Measurements from ENCODE around the gene CASP7.
"Not testable (repeated sequence)": the region's sequence is repeated elsewhere in the genome, so short reads cannot be mapped to it uniquely, and the experiment has no call there.

Gene CASP7

GRCh38 chr10:113753020-113753692, 73.4 kb downstream of the CASP7 start:
- H3K27me3 ChIP-seq (ENCODE audit: control insufficient read depth, insufficient read depth, low read length): no peaks in the 10 kb centered on the region
- H3K27ac ChIP-seq (ENCODE audit: low read length): no peak overlapping the region
- no peaks in the 10 kb centered on the region for H3K36me3 ChIP-seq (ENCODE audit: control insufficient read depth, insufficient read depth, low read length)
- H3K9me3 ChIP-seq (ENCODE audit: control insufficient read depth, insufficient read depth, low read length): no peaks in the 10 kb centered on the region
- WGBS (ENCODE audit: insufficient coverage, insufficient read length): no CpG with 5 or more reads among the region's 9 CpGs
- H3K4me1 ChIP-seq (ENCODE audit: control insufficient read depth, insufficient read depth, low read length): no peaks in the 10 kb centered on the region
- no peak overlapping the region for H3K4me3 ChIP-seq (ENCODE audit: low read length)
- DNase-seq (ENCODE audit: low read depth, low spot score): no peak

GRCh38 chr10:113754125-113754524, 74.4 kb downstream of the CASP7 start:
- DNase-seq (ENCODE audit: low read depth, low spot score): no peak
- H3K4me3 ChIP-seq (ENCODE audit: low read length): no peak overlapping the region
- no CpG with 5 or more reads among the region's 3 CpGs for WGBS (ENCODE audit: insufficient coverage, insufficient read length)
- H3K9me3 ChIP-seq (ENCODE audit: control insufficient read depth, insufficient read depth, low read length): no peaks in the 10 kb centered on the region
- H3K4me1 ChIP-seq (ENCODE audit: control insufficient read depth, insufficient read depth, low read length): no peaks in the 10 kb centered on the region
- H3K36me3 ChIP-seq (ENCODE audit: control insufficient read depth, insufficient read depth, low read length): no peaks in the 10 kb centered on the region
- H3K27ac ChIP-seq (ENCODE audit: low read length): no peak overlapping the region
- no peaks in the 10 kb centered on the region for H3K27me3 ChIP-seq (ENCODE audit: control insufficient read depth, insufficient read depth, low read length)

- no peak for DNase-seq (ENCODE audit: low read depth, low spot score)
- no peaks in the 10 kb centered on the region for H3K9me3 ChIP-seq (ENCODE audit: control insufficient read depth, insufficient read depth, low read length)
- no peak overlapping the region for H3K4me3 ChIP-seq (ENCODE audit: low read length)
- no peaks in the 10 kb centered on the region for H3K27me3 ChIP-seq (ENCODE audit: control insufficient read depth, insufficient read depth, low read length)
- no peaks in the 10 kb centered on the region for H3K4me1 ChIP-seq (ENCODE audit: control insufficient read depth, insufficient read depth, low read length)
- WGBS (ENCODE audit: insufficient coverage, insufficient read length): no CpG with 5 or more reads among the region's 9 CpGs
- no peaks in the 10 kb centered on the region for H3K36me3 ChIP-seq (ENCODE audit: control insufficient read depth, insufficient read depth, low read length)
- no peak overlapping the region for H3K27ac ChIP-seq (ENCODE audit: low read length)
Measured at GRCh38 chr10:113754768-113755167, 75.1 kb downstream of the CASP7 start.

GRCh38 chr10:113756940-113757543, 77.3 kb downstream of the CASP7 start:
- Histone ChIP-seq H3K27ac (ENCODE audit: low read length) (no peak overlapping the region), H3K9me3 (ENCODE audit: control insufficient read depth, insufficient read depth, low read length) (no peaks in the 10 kb centered on the region), H3K4me3 (ENCODE audit: low read length) (no peak overlapping the region), H3K36me3 (ENCODE audit: control insufficient read depth, insufficient read depth, low read length) (no peaks in the 10 kb centered on the region), H3K27me3 (ENCODE audit: control insufficient read depth, insufficient read depth, low read length) (no peaks in the 10 kb centered on the region), H3K4me1 (ENCODE audit: control insufficient read depth, insufficient read depth, low read length) (no peaks in the 10 kb centered on the region)
- no peak for DNase-seq (ENCODE audit: low read depth, low spot score)
- no CpG with 5 or more reads among the region's 12 CpGs for WGBS (ENCODE audit: insufficient coverage, insufficient read length)

- Histone ChIP-seq H3K36me3 (ENCODE audit: control insufficient read depth, insufficient read depth, low read length) (no peaks in the 10 kb centered on the region), H3K9me3 (ENCODE audit: control insufficient read depth, insufficient read depth, low read length) (no peaks in the 10 kb centered on the region), H3K4me3 (ENCODE audit: low read length) (no peak overlapping the region), H3K4me1 (ENCODE audit: control insufficient read depth, insufficient read depth, low read length) (no peaks in the 10 kb centered on the region), H3K27me3 (ENCODE audit: control insufficient read depth, insufficient read depth, low read length) (no peaks in the 10 kb centered on the region), H3K27ac (ENCODE audit: low read length) (no peak overlapping the region)
- WGBS (ENCODE audit: insufficient coverage, insufficient read length): no CpG with 5 or more reads among the region's 1 CpG
- no peak for DNase-seq (ENCODE audit: low read depth, low spot score)
Measured at GRCh38 chr10:113762083-113762482, 82.4 kb downstream of the CASP7 start.

- Histone ChIP-seq H3K27ac (ENCODE audit: low read length) (no peak overlapping the region), H3K4me1 (ENCODE audit: control insufficient read depth, insufficient read depth, low read length) (no peaks in the 10 kb centered on the region), H3K9me3 (ENCODE audit: control insufficient read depth, insufficient read depth, low read length) (no peaks in the 10 kb centered on the region), H3K4me3 (ENCODE audit: low read length) (no peak overlapping the region), H3K27me3 (ENCODE audit: control insufficient read depth, insufficient read depth, low read length) (no peaks in the 10 kb centered on the region), H3K36me3 (ENCODE audit: control insufficient read depth, insufficient read depth, low read length) (no peaks in the 10 kb centered on the region)
- no peak for DNase-seq (ENCODE audit: low read depth, low spot score)
- WGBS (ENCODE audit: insufficient coverage, insufficient read length): no CpG with 5 or more reads among the region's 1 CpG
Measured at GRCh38 chr10:113764582-113764981, 84.9 kb downstream of the CASP7 start.

GRCh38 chr10:113765910-113766309, 86.2 kb downstream of the CASP7 start:
- no peak for DNase-seq (ENCODE audit: low read depth, low spot score)
- no peak overlapping the region for H3K4me3 ChIP-seq (ENCODE audit: low read length)
- no peaks in the 10 kb centered on the region for H3K36me3 ChIP-seq (ENCODE audit: control insufficient read depth, insufficient read depth, low read length)
- no peaks in the 10 kb centered on the region for H3K4me1 ChIP-seq (ENCODE audit: control insufficient read depth, insufficient read depth, low read length)
- H3K9me3 ChIP-seq (ENCODE audit: control insufficient read depth, insufficient read depth, low read length): no peaks in the 10 kb centered on the region
- WGBS (ENCODE audit: insufficient coverage, insufficient read length): no CpG with 5 or more reads among the region's 3 CpGs
- no peaks in the 10 kb centered on the region; the same call in 1 of the 2 replicates for H3K27me3 ChIP-seq (ENCODE audit: control insufficient read depth, insufficient read depth, low read length)
- H3K27ac ChIP-seq (ENCODE audit: low read length): no peak overlapping the region

- no peak overlapping the region for H3K27ac ChIP-seq (ENCODE audit: low read length)
- H3K4me3 ChIP-seq (ENCODE audit: low read length): no peak overlapping the region
- no peaks in the 10 kb centered on the region for H3K36me3 ChIP-seq (ENCODE audit: control insufficient read depth, insufficient read depth, low read length)
- H3K27me3 ChIP-seq (ENCODE audit: control insufficient read depth, insufficient read depth, low read length): no peaks in the 10 kb centered on the region; the same call in 1 of the 2 replicates
- no peaks in the 10 kb centered on the region for H3K9me3 ChIP-seq (ENCODE audit: control insufficient read depth, insufficient read depth, low read length)
- WGBS (ENCODE audit: insufficient coverage, insufficient read length): 100% methylated on average over 1 of the region's 2 CpGs
- DNase-seq (ENCODE audit: low read depth, low spot score): no peak
- no peaks in the 10 kb centered on the region for H3K4me1 ChIP-seq (ENCODE audit: control insufficient read depth, insufficient read depth, low read length)
Measured at GRCh38 chr10:113767222-113767621, 87.5 kb downstream of the CASP7 start.

- Histone ChIP-seq H3K4me3 (ENCODE audit: low read length) (no peak overlapping the region), H3K27me3 (ENCODE audit: control insufficient read depth, insufficient read depth, low read length) (no peaks in the 10 kb centered on the region; the same call in 1 of the 2 replicates), H3K9me3 (ENCODE audit: control insufficient read depth, insufficient read depth, low read length) (no peaks in the 10 kb centered on the region), H3K27ac (ENCODE audit: low read length) (no peak overlapping the region), H3K4me1 (ENCODE audit: control insufficient read depth, insufficient read depth, low read length) (no peaks in the 10 kb centered on the region), H3K36me3 (ENCODE audit: control insufficient read depth, insufficient read depth, low read length) (no peaks in the 10 kb centered on the region)
- no CpG with 5 or more reads among the region's 4 CpGs for WGBS (ENCODE audit: insufficient coverage, insufficient read length)
- no peak for DNase-seq (ENCODE audit: low read depth, low spot score)
Measured at GRCh38 chr10:113770346-113770745, 90.6 kb downstream of the CASP7 start.

GRCh38 chr10:113771131-113771530, 91.4 kb downstream of the CASP7 start:
- H3K27ac ChIP-seq (ENCODE audit: low read length); H3K27me3 ChIP-seq (ENCODE audit: control insufficient read depth, insufficient read depth, low read length); H3K4me3 ChIP-seq (ENCODE audit: low read length); H3K4me1 ChIP-seq (ENCODE audit: control insufficient read depth, insufficient read depth, low read length); H3K36me3 ChIP-seq (ENCODE audit: control insufficient read depth, insufficient read depth, low read length); DNase-seq (ENCODE audit: low read depth, low spot score); H3K9me3 ChIP-seq (ENCODE audit: control insufficient read depth, insufficient read depth, low read length): not testable (repeated sequence)
- WGBS (ENCODE audit: insufficient coverage, insufficient read length): no CpG with 5 or more reads among the region's 3 CpGs
